NCI-H69 (cell line): ENCODE data around the gene SLCO3A1.
A peak's percentile ranks its signal among the peaks of the same experiment; 100 is the strongest.

Source experiments
- DNase-seq: peaks from one replicate; lab custom pipeline; 2025; lab: John Stamatoyannopoulos, UW

Gene SLCO3A1

DNA sequence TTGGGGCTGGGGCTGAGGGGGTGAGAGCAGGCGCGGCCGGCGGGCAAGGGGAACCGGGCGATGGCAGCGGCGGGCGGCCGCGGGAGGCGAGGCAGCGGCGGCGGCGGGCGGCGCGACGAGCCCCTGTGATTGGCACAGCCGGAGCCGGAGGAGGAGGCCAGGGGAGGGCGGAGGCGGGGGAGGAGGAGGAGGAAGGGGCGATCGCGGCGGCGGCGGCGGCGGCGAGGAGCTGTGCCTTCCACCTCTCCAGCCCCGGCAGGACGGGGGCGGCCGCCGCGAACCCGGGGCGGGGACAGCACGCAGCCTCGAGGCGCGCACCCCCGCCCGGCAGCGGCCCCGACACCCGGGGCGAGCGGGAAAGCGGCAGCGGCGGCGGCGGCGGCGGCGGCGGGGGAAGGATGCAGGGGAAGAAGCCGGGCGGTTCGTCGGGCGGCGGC lies at the start of gene SLCO3A1:
Gene SLCO3A1 (plus strand): TSS at position 198 of the 437 bp plus-strand sequence.
- peak; percentile 84 for DNase-seq

DNA sequence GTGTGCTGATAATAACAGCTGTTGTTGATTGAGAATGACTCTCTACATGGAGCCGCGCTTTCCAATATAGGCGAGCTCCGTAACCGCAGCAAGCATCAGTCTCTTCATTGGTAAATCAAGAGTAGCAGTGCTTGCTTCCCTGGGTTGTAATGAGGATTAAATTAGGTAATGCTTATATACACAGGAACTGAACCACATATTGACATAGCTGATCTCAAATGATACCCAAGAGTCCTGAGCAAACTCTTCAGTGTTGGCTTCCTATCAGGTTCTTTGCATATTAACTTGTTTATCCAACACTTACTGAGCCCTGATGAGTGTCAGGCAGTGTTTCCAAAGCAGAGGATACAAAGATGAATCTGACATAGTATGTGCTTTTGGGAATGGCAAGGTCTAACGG lies 46.4 kb upstream of the SLCO3A1 start:
- DNase-seq: peak; percentile 56

GRCh38 chr15:91813924-91814323 lies 39.6 kb upstream of the SLCO3A1 start:
- no peak for DNase-seq

DNA sequence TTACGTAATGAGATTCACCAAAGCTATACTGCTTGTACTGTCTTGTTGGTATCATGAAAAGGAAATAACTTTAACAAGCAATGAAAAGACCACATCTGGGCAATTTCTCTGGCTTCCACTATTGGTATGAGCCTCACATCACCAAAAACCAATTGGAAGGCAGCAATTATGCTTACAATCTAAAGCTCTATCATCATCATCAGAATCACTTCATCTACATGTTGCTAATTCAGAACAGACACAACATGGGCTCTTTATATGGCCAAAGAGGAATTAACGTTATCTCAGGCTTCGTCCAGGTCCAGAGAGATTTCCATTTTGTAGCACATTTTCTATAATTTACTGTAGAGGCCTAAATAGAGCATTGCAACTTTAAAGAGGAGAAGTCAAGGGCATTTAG lies 36.6 kb upstream of the SLCO3A1 start:
- no peak for DNase-seq

GRCh38 chr15:91821458-91821857 lies 32.0 kb upstream of the SLCO3A1 start:
- DNase-seq: peak; percentile 44

- peak; percentile 46 for DNase-seq
Observed at GRCh38 chr15:91824256-91824655, 29.3 kb upstream of the SLCO3A1 start.

- no peak for DNase-seq
Observed at GRCh38 chr15:91826443-91826842, 27.1 kb upstream of the SLCO3A1 start.

DNA sequence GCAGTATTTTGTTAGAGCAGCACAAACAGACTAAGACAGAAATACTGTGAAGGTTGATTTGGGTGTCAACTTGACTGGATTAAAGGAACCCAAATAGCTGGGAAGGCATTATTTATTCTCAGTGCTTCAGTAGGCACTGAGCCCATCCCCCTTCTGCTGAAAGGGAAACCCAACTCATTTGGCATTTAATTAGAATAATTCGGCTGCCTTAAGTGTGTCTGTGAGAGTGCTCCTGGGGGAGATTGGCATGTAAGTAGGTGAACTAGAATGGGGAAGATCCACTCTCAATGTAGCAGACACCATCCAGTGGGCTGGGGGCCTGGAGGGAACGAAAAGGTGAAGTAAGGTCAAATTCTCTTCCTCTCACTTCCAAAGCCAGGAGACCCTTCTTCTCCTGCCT lies 20.5 kb upstream of the SLCO3A1 start:
- DNase-seq: no peak

GRCh38 chr15:91839867-91840266 lies 13.6 kb upstream of the SLCO3A1 start:
- no peak for DNase-seq

- no peak for DNase-seq
Observed at GRCh38 chr15:91841861-91842260, 11.6 kb upstream of the SLCO3A1 start.

- DNase-seq: no peak
Observed at GRCh38 chr15:91844341-91844740, 9.2 kb upstream of the SLCO3A1 start.

DNA sequence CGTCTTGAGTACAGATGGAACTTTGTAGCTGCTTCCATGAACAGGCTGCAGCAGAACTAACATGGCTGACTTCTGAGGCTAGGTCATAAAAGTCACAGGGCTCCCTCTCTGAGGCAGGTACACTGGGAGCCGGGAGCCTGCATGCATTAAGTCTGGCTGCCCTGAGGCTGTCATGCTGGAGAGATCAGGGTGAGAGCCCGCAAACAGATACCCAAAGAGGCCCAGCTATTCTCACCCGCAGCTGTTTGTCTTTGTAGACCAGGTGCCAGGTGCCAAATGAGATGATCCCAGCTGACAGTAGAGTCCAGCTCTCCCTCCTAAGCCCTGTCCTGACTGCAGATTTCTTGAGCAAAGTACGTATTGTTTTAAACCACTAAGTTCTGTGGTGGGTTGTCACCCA lies 8.6 kb upstream of the SLCO3A1 start:
- peak; percentile 66 for DNase-seq

GRCh38 chr15:91845720-91846119 lies 7.8 kb upstream of the SLCO3A1 start:
- DNase-seq: no peak

- DNase-seq: no peak
Observed at GRCh38 chr15:91849180-91849579, 4.3 kb upstream of the SLCO3A1 start.

GRCh38 chr15:91849749-91850161 lies 3.8 kb upstream of the SLCO3A1 start:
- peak; percentile 58 for DNase-seq

GRCh38 chr15:91852741-91853510 lies 582 bp upstream of the SLCO3A1 start:
- peak; percentile 75 for DNase-seq

GRCh38 chr15:91853948-91854638 lies 585 bp downstream of the SLCO3A1 start:
- peak; percentile 70 for DNase-seq

DNA sequence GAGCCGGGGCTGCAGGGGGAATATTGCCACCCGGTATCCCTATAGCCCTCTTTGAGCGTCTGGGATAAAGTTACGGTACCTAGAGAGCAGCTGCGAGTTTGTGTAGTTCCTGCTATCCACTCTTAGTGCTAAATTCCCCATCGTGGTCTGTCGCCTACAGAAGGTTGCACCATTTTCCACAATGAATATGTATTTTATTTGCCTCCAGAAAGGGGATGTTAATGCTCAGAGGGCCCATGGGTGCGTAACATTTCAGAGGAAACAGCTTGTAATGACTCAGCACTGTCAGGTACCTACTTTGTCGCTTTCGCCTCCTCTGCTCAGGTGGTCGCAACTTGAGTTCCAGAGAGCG lies 1.1 kb downstream of the SLCO3A1 start:
- peak; percentile 61 for DNase-seq

DNA sequence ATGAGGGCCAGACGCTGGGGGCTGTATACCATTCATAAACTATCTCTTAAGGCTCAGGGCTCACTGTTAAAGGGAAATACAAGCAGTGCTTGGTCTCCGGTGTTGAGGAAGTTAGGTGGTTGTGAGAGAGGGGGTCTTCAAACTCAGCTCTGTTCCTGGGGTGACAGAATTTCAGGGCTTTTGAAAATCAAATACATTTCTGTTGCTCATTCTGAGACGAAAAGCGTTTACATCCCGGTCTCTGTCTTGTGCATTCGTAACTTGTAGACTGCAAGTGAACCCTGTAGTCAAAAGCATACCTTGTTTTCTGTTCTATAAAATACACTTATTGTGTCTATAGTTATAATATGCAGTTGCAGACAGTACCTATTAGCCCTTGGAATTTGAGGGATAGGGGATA lies 1.7 kb downstream of the SLCO3A1 start:
- DNase-seq: peak; percentile 45

DNA sequence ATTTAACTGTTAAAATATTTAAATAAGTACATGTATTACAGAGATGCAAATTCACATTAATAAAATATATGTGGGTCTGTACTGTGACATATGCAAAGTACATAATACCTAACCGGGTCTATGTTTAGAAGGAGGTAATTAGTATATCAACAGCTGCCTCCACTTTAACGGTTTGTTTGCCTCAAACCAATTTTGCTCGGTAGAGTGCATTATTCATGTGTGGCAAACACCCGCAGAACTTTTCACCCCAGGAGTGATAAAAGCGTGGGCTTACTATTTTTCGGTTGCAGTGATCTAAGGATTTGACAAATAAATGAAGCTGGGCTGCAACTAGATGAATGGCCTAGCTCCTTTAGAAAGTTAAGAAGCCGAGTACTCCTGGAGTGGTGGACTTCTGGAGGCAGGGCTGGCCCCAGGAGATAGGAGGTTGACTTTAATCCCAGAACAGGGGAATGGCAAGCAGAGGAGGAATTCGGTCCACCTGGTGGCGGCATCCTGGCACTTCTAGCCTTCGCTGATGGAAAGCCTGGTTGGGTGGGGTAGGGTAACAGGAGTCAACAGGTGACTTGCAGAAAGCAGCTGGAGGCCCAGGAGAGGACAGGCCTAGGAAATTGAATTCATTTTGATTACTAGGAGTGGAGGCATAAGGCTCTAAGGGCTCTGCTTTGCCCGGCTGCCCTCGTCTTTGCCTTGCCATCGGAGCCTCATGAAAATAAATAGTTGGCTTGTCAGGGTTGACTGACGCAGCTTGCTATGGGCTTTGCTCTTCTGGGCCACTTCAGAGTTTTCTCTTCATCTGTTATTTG lies 2.4 kb downstream of the SLCO3A1 start:
- peak; percentile 91 for DNase-seq

DNA sequence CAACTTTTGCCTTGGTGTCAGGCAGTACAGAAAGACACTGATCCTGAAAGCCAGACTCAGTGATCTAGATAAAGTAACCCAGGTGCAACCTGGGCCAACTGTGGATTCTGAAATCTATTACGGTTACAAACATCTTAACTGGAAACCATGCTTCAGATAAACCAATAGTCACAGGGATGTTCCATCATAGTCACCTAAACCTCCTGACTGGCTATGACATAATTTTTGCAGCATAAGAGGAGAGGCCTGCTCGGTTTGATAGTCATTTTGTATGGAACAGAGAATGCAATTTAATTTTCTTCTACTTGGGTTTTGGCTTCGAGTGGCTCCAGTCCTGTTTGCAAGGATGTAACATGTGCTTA lies 3.7 kb downstream of the SLCO3A1 start:
- no peak for DNase-seq

- no peak for DNase-seq
Observed at GRCh38 chr15:91857772-91858171, 4.3 kb downstream of the SLCO3A1 start.

GRCh38 chr15:91860498-91860897 lies 7.0 kb downstream of the SLCO3A1 start:
- DNase-seq: peak; percentile 8
